ENCODE measurements around the gene MYO18B.

MYO18B gene

GRCh38 chr22:26057731-26058130 lies 315.7 kb downstream of the MYO18B start:
- DNase-seq, result no peak

GRCh38 chr22:26064048-26064447 lies 322.1 kb downstream of the MYO18B start:
- no peak for DNase-seq

- DNase-seq, result no peak
Measured at GRCh38 chr22:26065847-26066246, 323.9 kb downstream of the MYO18B start.

- DNase-seq, result no peak
Measured at GRCh38 chr22:26066534-26066933, 324.5 kb downstream of the MYO18B start.

GRCh38 chr22:26068571-26068970 lies 326.6 kb downstream of the MYO18B start:
- DNase-seq, result no peak

GRCh38 chr22:26072621-26073020 lies 330.6 kb downstream of the MYO18B start:
- DNase-seq, result no peak

- no peak for DNase-seq
Measured at GRCh38 chr22:26075251-26075650, 333.3 kb downstream of the MYO18B start.

- no peak for DNase-seq
Measured at GRCh38 chr22:26079009-26079408, 337.0 kb downstream of the MYO18B start.

All from stimulated activated CD4-positive, alpha-beta T cell treated with anti-CD3 and anti-CD28 coated beads, Interleukin-4, amount 100 ng/mL, for 4 hours (primary cell).